ENCODE measurements around the gene REC8.

DNA sequence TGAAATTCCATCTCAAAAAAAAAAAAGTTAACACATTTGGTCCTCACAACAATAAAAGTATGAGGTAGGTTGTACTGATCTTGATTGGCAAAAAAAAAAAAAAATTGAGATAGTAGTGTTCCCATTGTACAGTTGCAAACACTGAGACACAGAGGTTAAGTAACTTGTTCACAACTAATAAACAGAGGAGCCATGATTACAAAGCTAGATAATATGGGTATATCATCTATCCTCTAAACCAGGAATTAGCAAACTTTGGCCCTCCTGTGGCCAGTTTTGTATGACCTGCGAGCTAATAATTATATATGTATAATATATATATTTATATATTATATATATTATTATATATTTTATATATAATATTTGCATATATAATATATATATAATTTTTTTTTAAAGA, 38.1 kb upstream of the REC8 start:
- no peak for TF ChIP-seq POLR2A (IDR thresholded peaks at IDR 0.05; ENCODE audit: low read length)
- TF ChIP-seq GATA1 (IDR thresholded peaks at IDR 0.05; ENCODE audit: low read depth, low read length): no peak

Measured in erythroblast (primary cell).